GM12878 (cell line): Measurements from ENCODE around the gene GNAL. TPM values are rescaled to one million over a fixed set of nuclear protein-coding genes. Genes with fewer than 3 reads are reported as not detected.

Experiments used
- ATAC-seq: fragments of 200-7000 bp; cut with Tn5 transposase; 3 replicates; pipeline ENCODE4 v1.9.1; 2020; ENCODE audit warnings: mild to moderate bottlenecking, moderate library complexity
- BruUV-seq: library from RNA; stranded (reverse); fragments of 400-500 nt; replicated peaks from 2 replicates; lab custom pipeline; 2021; lab: Mats Ljungman, UMichigan
- CTCF ChIA-PET: fragments of 300-600 bp; sonication (Branson Sonifier 250); formaldehyde crosslinking; extraction: SDS; loops from one replicate; lab custom pipeline; 2021; ENCODE audit warnings: inconsistent platforms; lab: Yijun Ruan, JAX
- POLR2A ChIA-PET: fragments of 350-600 bp; formaldehyde crosslinking; extraction: SDS; loops from one replicate; lab custom pipeline; 2021; ENCODE audit warnings: inconsistent platforms; lab: Charles Lee
- RAD21 ChIA-PET: fragments of 300-600 bp; sonication (Branson Sonifier 250); formaldehyde crosslinking; loops from one replicate; lab custom pipeline; 2023; ENCODE audit warnings: antibody characterized with exemption; ENCODE audit not compliant: unreplicated experiment; lab: Charles Lee
- SMC1A ChIA-PET: fragments of 300-600 bp; sonication (Branson Sonifier 250); formaldehyde crosslinking; loops from one replicate; lab custom pipeline; 2023; ENCODE audit not compliant: unreplicated experiment, uncharacterized antibody; lab: Charles Lee
- DNase-seq: peaks from one replicate; pipeline ENCODE4 v3.0.0-alpha.2; 2011; ENCODE audit warnings: low read depth, low spot score
- FAIRE-seq: peaks from 3 replicates; lab custom pipeline; 2011; peaks lifted over from hg19 to GRCh38; lab: Jason Lieb, UNC
- H2AFZ ChIP-seq: 2 replicates; pipeline ENCODE4 v1.6.0; 2011; ENCODE audit warnings: low read depth, low read length, control low read depth; ENCODE audit not compliant: control insufficient read depth
- H3K27ac ChIP-seq: 2 replicates; pipeline ENCODE4 v1.5.1; 2011; ENCODE audit warnings: control low read depth; ENCODE audit not compliant: control insufficient read depth, insufficient read depth
- H3K27me3 ChIP-seq, 2 experiments: replicated peaks in 1 of 2; 2 replicates each; pipeline versions ENCODE4 v1.6.0 to v1.6.1; 2011; ENCODE audit warnings: low read length in 1 of 2; ENCODE audit not compliant: control insufficient read depth in 2 of 2, insufficient read depth in 2 of 2
- H3K36me3 ChIP-seq, 2 experiments: 2 replicates each; pipeline ENCODE4 v1.5.1; 2011; ENCODE audit warnings: low read length in 1 of 2; ENCODE audit not compliant: control insufficient read depth in 2 of 2, insufficient read depth in 2 of 2
- H3K4me1 ChIP-seq: 2 replicates; pipeline ENCODE4 v1.6.1; 2011; ENCODE audit warnings: mild to moderate bottlenecking, low read length, moderate library complexity, mixed read lengths; ENCODE audit not compliant: control insufficient read depth, insufficient read depth
- H3K4me2 ChIP-seq: 2 replicates; pipeline ENCODE4 v1.6.0; 2011; ENCODE audit warnings: control low read depth; ENCODE audit not compliant: control insufficient read depth, insufficient read depth
- H3K4me3 ChIP-seq: fragments of 200-600 bp; sonication (generic); 2 replicates; pipeline ENCODE4 v1.5.1; 2016
- H3K79me2 ChIP-seq: 2 replicates; pipeline ENCODE4 v1.6.0; 2011; ENCODE audit warnings: low read length; ENCODE audit not compliant: control insufficient read depth, insufficient read depth
- H3K9ac ChIP-seq: 2 replicates; pipeline ENCODE4 v1.8.0; 2011; ENCODE audit warnings: low read length, control low read depth, mixed read lengths; ENCODE audit not compliant: control insufficient read depth, insufficient read depth
- H3K9me3 ChIP-seq: replicated peaks from 3 replicates; pipeline ENCODE4 v1.5.1; 2011; ENCODE audit warnings: mild to moderate bottlenecking, low read length; ENCODE audit not compliant: control insufficient read depth, insufficient read depth
- H4K20me1 ChIP-seq: 2 replicates; pipeline ENCODE4 v1.6.0; 2011; ENCODE audit not compliant: control insufficient read depth, insufficient read depth
- BACH1 ChIP-seq: fragments of 450-650 bp; IDR thresholded peaks from 2 replicates; pipeline ENCODE4 v1.6.1; 2017; ENCODE audit warnings: mild to moderate bottlenecking, borderline replicate concordance
- BCL11A ChIP-seq: IDR thresholded peaks from 2 replicates; pipeline ENCODE4 v1.6.1; 2011; ENCODE audit warnings: low read depth, low read length
- BCL3 ChIP-seq: IDR thresholded peaks from 2 replicates; pipeline ENCODE4 v1.6.1; 2011; ENCODE audit warnings: borderline replicate concordance, low read depth, mild to moderate bottlenecking, moderate library complexity, low read length; ENCODE audit not compliant: insufficient read depth, poor library complexity, severe bottlenecking
- IRF4 ChIP-seq: IDR thresholded peaks from 2 replicates; pipeline ENCODE4 v1.6.1; 2011; ENCODE audit warnings: low read depth, low read length
- KAT2A ChIP-seq: conservative IDR thresholded peaks from 2 replicates; pipeline ENCODE4 v1.6.1; 2011; ENCODE audit warnings: low read depth, low read length; ENCODE audit not compliant: control insufficient read depth
- KLF5 ChIP-seq: fragments of 450-650 bp; IDR thresholded peaks from 2 replicates; pipeline ENCODE4 v1.6.1; 2014; ENCODE audit warnings: mild to moderate bottlenecking; ENCODE audit not compliant: partially characterized antibody
- MYC ChIP-seq: IDR thresholded peaks from 2 replicates; pipeline ENCODE4 v1.6.1; 2011; ENCODE audit warnings: mild to moderate bottlenecking, low read length, moderate library complexity, inconsistent platforms; ENCODE audit not compliant: insufficient read depth, insufficient replicate concordance, insufficient read length, severe bottlenecking
- NR2C1 ChIP-seq: fragments of 450-650 bp; IDR thresholded peaks from 2 replicates; pipeline ENCODE4 v1.6.1; 2017; ENCODE audit warnings: antibody characterized with exemption, mild to moderate bottlenecking, moderate library complexity
- RAD21 ChIP-seq: IDR thresholded peaks from 2 replicates; pipeline ENCODE4 v1.6.1; 2011; ENCODE audit warnings: mild to moderate bottlenecking, low read depth, low read length, moderate library complexity; ENCODE audit not compliant: insufficient read depth
- RB1 ChIP-seq: fragments of 450-650 bp; formaldehyde crosslinking; IDR thresholded peaks from 2 replicates; pipeline ENCODE4 v1.6.1; 2017; ENCODE audit warnings: mild to moderate bottlenecking, borderline replicate concordance
- YY1 ChIP-seq: IDR thresholded peaks from 2 replicates; pipeline ENCODE4 v1.6.1; 2011; ENCODE audit warnings: low read depth, mild to moderate bottlenecking, low read length
- ZNF592 ChIP-seq: fragments of 450-650 bp; IDR thresholded peaks from 2 replicates; pipeline ENCODE4 v1.6.1; 2017; ENCODE audit warnings: mild to moderate bottlenecking, moderate library complexity
- WGBS: methylation state at CpG from one replicate; pipeline ENCODE4 v1.1.6; 2016; ENCODE audit warnings: low lambda C conversion rate; ENCODE audit not compliant: insufficient replicate concordance, insufficient coverage; ENCODE audit errors: missing lambda C conversion rate; 5-methylcytosine and 5-hydroxymethylcytosine counted together
- in situ Hi-C: fragments of 300-500 bp; cut with MboI; formaldehyde crosslinking; loops from 9 replicates; pipeline ENCODE4 v1.14.3; 2018; ENCODE audit warnings: mixed read lengths
- intact Hi-C: fragments of 100-400 bp; cut with micrococcal nuclease; formaldehyde crosslinking; loops from one replicate; pipeline ENCODE4 v1.14.2; 2022; ENCODE audit not compliant: unreplicated experiment
- polyA plus RNA-seq, 11 experiments: library from polyadenylated mRNA; depleted of rRNA in 4 of 11; unstranded in 6 of 11; stranded (reverse) in 5 of 11; fragments of >200 nt; fragmentation: Nextera tagmentation in 4 of 11; fragmentation: Illumina TruSeq in 1 of 11; extraction: Ambion mirVana in 4 of 11; extraction: Trizol in 1 of 11; gene quantifications; 1 replicate in 1 of 11; 2 replicates in 10 of 11; pipeline versions ENCODE4 v1.2.1 to v1.2.3, GENCODE V29; 2011 to 2016; ENCODE audit warnings: inconsistent platforms in 2 of 11, missing spikeins in 2 of 11, low read depth in 1 of 11
- total RNA-seq, 4 experiments: library from RNA; depleted of rRNA in 3 of 4; stranded (reverse); fragments of >200 nt in 3 of 4; fragmentation: Illumina TruSeq in 1 of 4; extraction: Trizol in 1 of 4; gene quantifications; 2 replicates each; pipeline versions ENCODE4 v1.2.1 to v1.2.3, GENCODE V29; 2013 to 2021

GNAL gene
- total and polyA plus RNA-seq, 10 of the 15 experiments (the other 5 are each of a cell fraction or from before 2014, with no cell fraction given): 0.02 to 0.39 (median 0.05) TPM; not detected in 5

- TF ChIP-seq ZNF592 (no peak), YY1 (0 out of 2 replicates have a peak, but pooled peaks have one; percentile 24), IRF4 (0 out of 2 replicates have a peak, but pooled peaks have one; percentile 13)
- TF ChIP-seq, all 136 proteins: peak for 5
These were observed 34.1 kb upstream of the GNAL start (continued) for GRCh38 chr18:11654736-11655605.

GRCh38 chr18:11655606-11655932, 33.5 kb upstream of the GNAL start:
- H4K20me1 ChIP-seq: no peaks in the 10 kb centered on the region
- H3K4me3 ChIP-seq: no peak overlapping the region
- ChIA-PET RAD21 (interaction anchor here (1.2 to 2.6 kb wide), 3 partner anchors 86 to 339 kb away, joined by 3 to 12 read pairs (median 4); no protein-coding TSS in a partner anchor), CTCF (interaction anchor here (0.6 to 3.6 kb wide), 22 partner anchors 11 to 581 kb away, joined by 3 to 19 read pairs (median 4); no protein-coding TSS in a partner anchor), POLR2A (no interaction called here), SMC1A (interaction anchor here (1.1 to 1.3 kb wide), 4 partner anchors 21 to 89 kb away, joined by 3 to 4 read pairs (median 4); no protein-coding TSS in a partner anchor)
- DNase-seq (no peak), FAIRE-seq (no peak), ATAC-seq (no peak)
- in situ Hi-C loops: no loop called here
- no peaks in the 10 kb centered on the region for H3K9me3 ChIP-seq
- BruUV-seq: no TSS peak
- H3K27me3 ChIP-seq: peaks cover 0 to 2% of the 10 kb centered on the region in 2 experiments; a peak in 2 of 4 replicates
- no peaks in the 10 kb centered on the region for H3K36me3 ChIP-seq
- WGBS: 40% methylated on average over 5 of the region's 5 CpGs
- H3K9ac ChIP-seq: no peak overlapping the region
- no peak overlapping the region for H3K4me2 ChIP-seq
- intact Hi-C loops: loop anchor here (2.0 to 5.0 kb wide), 3 partner anchors 72 to 383 kb away; no protein-coding TSS in a partner anchor
- H3K79me2 ChIP-seq: no peaks in the 10 kb centered on the region
- H2AFZ ChIP-seq: no peak overlapping the region
- no peak overlapping the region for H3K27ac ChIP-seq
- no peak for TF ChIP-seq BCL3
- no peak for TF ChIP-seq KAT2A
- no peak for TF ChIP-seq NR2C1
- TF ChIP-seq RAD21: no peak
- TF ChIP-seq BCL11A: no peak
- TF ChIP-seq BACH1: no peak
- no peak for TF ChIP-seq MYC
- TF ChIP-seq RB1: no peak
- TF ChIP-seq KLF5: no peak
- no peaks in the 10 kb centered on the region for H3K4me1 ChIP-seq
